ENCODE measurements around the gene RTP5. TPM values are rescaled to one million over a fixed set of nuclear protein-coding genes. Genes with fewer than 3 reads are reported as not detected.

The RTP5 gene
- total and polyA plus RNA-seq, 2 of the 8 experiments (the other 6 are each of a cell fraction or from before 2014, with no cell fraction given), result not detected

DNA sequence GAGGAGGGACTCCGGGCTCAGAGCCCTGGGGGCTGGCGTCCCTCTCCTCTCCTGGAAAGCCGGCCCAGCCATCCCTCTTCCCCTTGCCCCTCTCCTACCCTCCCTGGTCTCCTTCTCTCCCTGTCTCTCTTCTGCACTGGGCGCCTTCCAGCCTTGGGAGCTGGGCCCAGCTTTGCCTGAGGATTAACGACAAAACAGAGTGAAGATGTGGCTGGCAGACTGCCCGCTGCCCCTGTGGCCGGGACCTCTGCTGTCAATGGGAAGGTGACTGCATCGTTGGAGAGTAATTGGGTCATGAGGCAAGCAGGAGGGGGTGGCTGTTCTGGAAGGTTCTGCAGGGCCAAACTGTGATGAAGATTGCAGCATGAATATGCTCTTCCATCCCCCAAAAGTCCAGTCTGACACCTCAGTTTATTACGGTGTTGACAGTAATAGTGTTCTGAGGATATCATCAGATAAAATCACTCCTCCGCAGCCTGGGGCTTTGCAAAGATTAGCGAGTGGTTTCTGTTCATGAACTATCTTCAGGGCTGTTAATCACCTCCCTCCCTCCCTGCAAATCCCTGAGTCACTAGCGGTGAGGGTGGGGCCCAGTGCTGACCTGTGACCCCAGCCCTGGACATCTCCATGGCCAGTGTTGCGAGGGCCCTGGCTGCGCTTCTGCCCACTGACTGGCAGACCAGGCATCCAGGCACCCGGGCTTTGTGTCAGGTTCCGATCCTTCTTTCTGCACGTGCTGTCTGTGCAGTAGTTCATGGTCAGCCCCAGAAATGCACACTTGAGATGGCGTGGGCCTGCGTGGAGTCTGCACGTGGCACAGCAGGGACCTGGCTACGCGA is 23.0 kb downstream of the RTP5 start:
- Histone ChIP-seq H4K91ac (replicated peaks; ENCODE audit: insufficient read length, low read length) (no peak overlapping the region), H3K27me3 (replicated peaks in 1 of 4; ENCODE audit: control insufficient read depth in 3 of 4, extremely low read depth in 1 of 4, insufficient read depth in 3 of 4, low read length in 3 of 4) (no peaks in the 10 kb centered on the region), H2BK120ac (replicated peaks; ENCODE audit: low read depth, low read length) (no peak overlapping the region), H3K36me3 (ENCODE audit: control insufficient read depth in 2 of 4, insufficient read depth in 4 of 4, low read length in 3 of 4) (no peaks in the 10 kb centered on the region), H3K23me2 (ENCODE audit: low read depth, low read length) (peaks cover 6% of the 10 kb centered on the region; the same call in 1 of the 2 replicates), H4K20me1 (replicated peaks in 1 of 2; ENCODE audit: control insufficient read depth in 1 of 2, insufficient read depth in 2 of 2, low read length in 2 of 2) (peaks cover 2% of the 10 kb centered on the region in 2 experiments), H3K14ac (ENCODE audit: insufficient read length) (no peak overlapping the region), H4K8ac (ENCODE audit: extremely low read depth, insufficient read depth, low read length) (no peak overlapping the region), H2AFZ (ENCODE audit: low read length) (no peak overlapping the region), H3K56ac (replicated peaks; ENCODE audit: insufficient read length, low read depth, low read length) (no peak overlapping the region), H3K79me1 (ENCODE audit: low read depth, low read length) (peaks cover 5% of the 10 kb centered on the region; the same call in 1 of the 2 replicates), H2BK15ac (ENCODE audit: low read length) (no peak overlapping the region), H3K23ac (ENCODE audit: insufficient read length) (no peak overlapping the region), H3K27ac (ENCODE audit: low read depth, low read length) (no peak overlapping the region), H3K9ac (replicated peaks in 1 of 4; ENCODE audit: extremely low read depth in 1 of 4, low read depth in 3 of 4, low read length in 3 of 4) (no peak overlapping the region), H2BK12ac (ENCODE audit: low read depth, low read length) (no peak overlapping the region), H3K9me3 (ENCODE audit: insufficient read depth in 2 of 2, low read depth in 1 of 2, low read length in 1 of 2) (peaks cover 0 to 4% of the 10 kb centered on the region in 2 experiments; a peak in 1 of 4 replicates), H3K4ac (replicated peaks; ENCODE audit: insufficient read length, low read depth, low read length) (no peak overlapping the region), H3K4me1 (replicated peaks in 1 of 4; ENCODE audit: control insufficient read depth in 3 of 4, insufficient read depth in 4 of 4, low read length in 3 of 4) (peaks cover 0 to 5% (median 2%) of the 10 kb centered on the region in 4 experiments; a peak in 5 of 7 replicates), H3K4me3 (ENCODE audit: extremely low read depth in 1 of 4, insufficient read depth in 2 of 4, low read depth in 3 of 4, low read length in 4 of 4) (no peak overlapping the region), H3K18ac (ENCODE audit: extremely low read depth, low read length) (no peak overlapping the region), H3K79me2 (ENCODE audit: control insufficient read depth in 1 of 2, insufficient read depth in 2 of 2, low read length in 2 of 2) (no peaks in the 10 kb centered on the region), H2BK5ac (ENCODE audit: low read depth, low read length) (no peak overlapping the region), H2BK20ac (ENCODE audit: low read length) (no peak overlapping the region), H4K5ac (ENCODE audit: insufficient read length, low read depth, low read length) (no peak overlapping the region), H2AK5ac (ENCODE audit: low read depth, low read length) (no peak overlapping the region), H3K4me2 (ENCODE audit: insufficient read depth in 1 of 2, low read depth in 2 of 2, low read length in 2 of 2) (no peak overlapping the region)
- DNase-seq (ENCODE audit: low read depth in 1 of 2, low spot score in 2 of 2), result no peak
- ChIA-PET POLR2A (ENCODE audit: partially characterized antibody) (no interaction called here), CTCF (ENCODE audit: partially characterized antibody) (no interaction called here)
- WGBS, 2 experiments (ENCODE audit: extremely low coverage in 1 of 2, insufficient coverage in 1 of 2, insufficient read length in 1 of 2, insufficient replicate concordance in 2 of 2, low coverage in 1 of 2, low lambda C conversion rate in 2 of 2, missing lambda C conversion rate in 1 of 2), result 90% methylated on average over 20 of the region's 22 CpGs; no CpG with 5 or more reads in 1 of the 2 experiments
- no peak for TF ChIP-seq ZNF274 (IDR thresholded peaks at IDR 0.05; ENCODE audit: borderline replicate concordance, extremely low read depth, low read length)
- TF ChIP-seq, protein P1, sequence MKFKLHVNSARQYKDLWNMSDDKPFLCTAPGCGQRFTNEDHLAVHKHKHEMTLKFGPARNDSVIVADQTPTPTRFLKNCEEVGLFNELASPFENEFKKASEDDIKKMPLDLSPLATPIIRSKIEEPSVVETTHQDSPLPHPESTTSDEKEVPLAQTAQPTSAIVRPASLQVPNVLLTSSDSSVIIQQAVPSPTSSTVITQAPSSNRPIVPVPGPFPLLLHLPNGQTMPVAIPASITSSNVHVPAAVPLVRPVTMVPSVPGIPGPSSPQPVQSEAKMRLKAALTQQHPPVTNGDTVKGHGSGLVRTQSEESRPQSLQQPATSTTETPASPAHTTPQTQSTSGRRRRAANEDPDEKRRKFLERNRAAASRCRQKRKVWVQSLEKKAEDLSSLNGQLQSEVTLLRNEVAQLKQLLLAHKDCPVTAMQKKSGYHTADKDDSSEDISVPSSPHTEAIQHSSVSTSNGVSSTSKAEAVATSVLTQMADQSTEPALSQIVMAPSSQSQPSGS (IDR thresholded peaks at IDR 0.05; ENCODE audit: low read length), result no peak
- no peak for TF ChIP-seq SP4 (IDR thresholded peaks at IDR 0.05; ENCODE audit: low read length)
- TF ChIP-seq POU5F1 (IDR thresholded peaks at IDR 0.05; ENCODE audit: low read depth, low read length), result no peak
- TF ChIP-seq, protein P2, sequence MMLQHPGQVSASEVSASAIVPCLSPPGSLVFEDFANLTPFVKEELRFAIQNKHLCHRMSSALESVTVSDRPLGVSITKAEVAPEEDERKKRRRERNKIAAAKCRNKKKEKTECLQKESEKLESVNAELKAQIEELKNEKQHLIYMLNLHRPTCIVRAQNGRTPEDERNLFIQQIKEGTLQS (IDR thresholded peaks at IDR 0.05; ENCODE audit: insufficient read depth, low read depth, low read length), result no peak
- TF ChIP-seq SAP30 (IDR thresholded peaks at IDR 0.05; ENCODE audit: insufficient read depth, insufficient replicate concordance, low read length), result no peak
- FAIRE-seq, result no peak
